AG09309 (cell line): ENCODE measurements around the gene OR8G1.
"Not testable (repeated sequence)": the region's sequence is repeated elsewhere in the genome, so short reads cannot be mapped to it uniquely, and the experiment has no call there.

Experiments used
- DNase-seq: peaks from one replicate; pipeline ENCODE4 v3.0.0-alpha.2; 2010; ENCODE audit warnings: low read depth
- H3K4me3 ChIP-seq: 2 replicates; pipeline ENCODE4 v1.5.1; 2011; ENCODE audit warnings: mild to moderate bottlenecking, low read depth, low read length, moderate library complexity; ENCODE audit not compliant: control insufficient read depth
- CTCF ChIP-seq: IDR thresholded peaks from 2 replicates; pipeline ENCODE4 v1.5.1; 2011; ENCODE audit warnings: mild to moderate bottlenecking, low read depth, low read length, inconsistent platforms; ENCODE audit not compliant: insufficient read depth, control insufficient read depth; ENCODE audit errors: missing control alignments

OR8G1 gene

GRCh38 chr11:124225471-124225870, 15.4 kb upstream of the OR8G1 start:
- DNase-seq: no peak
- no peak overlapping the region for H3K4me3 ChIP-seq
- no peak for TF ChIP-seq CTCF

DNA sequence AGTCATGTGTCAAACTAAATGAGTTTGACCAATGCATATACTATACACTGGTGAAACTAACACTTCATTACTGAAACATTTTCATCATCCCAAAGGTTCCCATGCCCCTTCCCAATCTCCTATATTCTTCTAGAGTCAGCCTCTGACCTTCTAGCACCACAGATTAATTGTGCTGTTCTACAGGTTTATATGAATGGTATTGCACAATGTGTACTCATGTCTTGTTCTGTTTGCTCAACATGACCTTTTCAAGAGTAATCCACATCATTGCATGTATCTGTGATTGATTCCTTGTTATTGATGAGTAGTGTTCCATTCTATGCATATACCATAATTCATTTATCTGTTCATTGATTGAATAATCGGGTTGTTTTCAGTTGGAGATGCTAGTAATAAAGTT, 7.5 kb upstream of the OR8G1 start:
- H3K4me3 ChIP-seq: no peak overlapping the region
- DNase-seq: no peak
- TF ChIP-seq CTCF: no peak

DNA sequence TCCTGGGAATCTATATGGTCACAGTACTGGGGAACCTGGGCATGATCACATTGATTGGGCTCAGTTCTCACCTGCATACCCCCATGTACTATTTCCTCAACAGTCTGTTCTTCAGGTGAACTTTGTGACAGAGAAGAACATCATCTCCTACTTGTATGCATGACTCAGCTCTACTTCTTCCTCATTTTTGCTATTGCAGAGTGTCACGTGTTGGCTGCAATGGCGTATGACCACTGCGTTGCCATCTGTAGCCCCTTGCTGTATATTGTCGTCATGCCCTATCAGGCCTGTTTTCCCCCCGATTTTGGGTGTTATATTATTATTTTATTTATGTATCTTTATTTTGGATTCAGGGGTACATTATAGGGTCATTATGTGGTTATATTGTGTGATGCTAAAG, 2.4 kb upstream of the OR8G1 start:
- no peak for TF ChIP-seq CTCF
- H3K4me3 ChIP-seq: no peak overlapping the region
- DNase-seq: no peak

DNA sequence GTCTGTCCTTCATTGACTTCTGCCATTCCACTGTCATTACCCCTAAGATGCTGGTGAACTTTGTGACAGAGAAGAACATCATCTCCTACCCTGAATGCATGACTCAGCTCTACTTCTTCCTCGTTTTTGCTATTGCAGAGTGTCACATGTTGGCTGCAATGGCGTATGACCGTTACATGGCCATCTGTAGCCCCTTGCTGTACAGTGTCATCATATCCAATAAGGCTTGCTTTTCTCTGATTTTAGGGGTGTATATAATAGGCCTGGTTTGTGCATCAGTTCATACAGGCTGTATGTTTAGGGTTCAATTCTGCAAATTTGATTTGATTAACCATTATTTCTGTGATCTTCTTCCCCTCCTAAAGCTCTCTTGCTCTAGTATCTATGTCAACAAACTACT, 9.0 kb downstream of the OR8G1 start:
- DNase-seq, H3K4me3 ChIP-seq: not testable (repeated sequence)

GRCh38 chr11:124256076-124256475, 15.2 kb downstream of the OR8G1 start, which contains the start of gene OR8G5:
Gene OR8G5 (plus strand): TSS chr11:124256376. CDS start chr11:124264932, 8,556 bp downstream.
- DNase-seq: no peak
- TF ChIP-seq CTCF: no peak
- H3K4me3 ChIP-seq: no peak within 1 kb of the TSS

DNA sequence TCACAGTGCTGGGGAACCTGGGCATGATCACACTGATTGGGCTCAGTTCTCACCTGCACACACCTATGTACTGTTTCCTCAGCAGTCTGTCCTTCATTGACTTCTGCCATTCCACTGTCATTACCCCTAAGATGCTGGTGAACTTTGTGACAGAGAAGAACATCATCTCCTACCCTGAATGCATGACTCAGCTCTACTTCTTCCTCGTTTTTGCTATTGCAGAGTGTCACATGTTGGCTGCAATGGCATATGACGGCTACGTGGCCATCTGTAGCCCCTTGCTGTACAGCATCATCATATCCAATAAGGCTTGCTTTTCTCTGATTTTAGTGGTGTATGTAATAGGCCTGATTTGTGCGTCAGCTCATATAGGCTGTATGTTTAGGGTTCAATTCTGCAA, 24.1 kb downstream of the OR8G1 start:
- H3K4me3 ChIP-seq, DNase-seq: not testable (repeated sequence)

DNA sequence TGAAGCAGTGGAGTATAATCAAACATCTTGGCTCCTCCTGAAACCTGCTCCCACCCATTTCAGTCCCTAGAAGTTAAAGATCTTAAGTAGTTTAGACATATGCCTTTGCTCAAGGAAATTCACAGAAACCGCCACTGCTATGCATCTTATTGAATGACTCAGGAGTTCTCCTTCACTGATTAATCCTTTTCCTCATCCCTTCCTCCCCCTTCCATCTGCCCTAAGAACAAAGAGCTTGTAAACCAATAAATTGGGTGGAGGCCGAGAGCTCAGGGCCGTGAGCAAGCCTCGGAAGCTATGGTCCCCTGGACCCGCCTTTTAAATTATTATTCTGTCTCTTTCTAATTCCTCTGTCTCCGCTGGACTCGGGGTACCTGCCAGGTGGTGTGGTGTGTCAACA, 30.0 kb downstream of the OR8G1 start:
- DNase-seq, H3K4me3 ChIP-seq: not testable (repeated sequence)

DNA sequence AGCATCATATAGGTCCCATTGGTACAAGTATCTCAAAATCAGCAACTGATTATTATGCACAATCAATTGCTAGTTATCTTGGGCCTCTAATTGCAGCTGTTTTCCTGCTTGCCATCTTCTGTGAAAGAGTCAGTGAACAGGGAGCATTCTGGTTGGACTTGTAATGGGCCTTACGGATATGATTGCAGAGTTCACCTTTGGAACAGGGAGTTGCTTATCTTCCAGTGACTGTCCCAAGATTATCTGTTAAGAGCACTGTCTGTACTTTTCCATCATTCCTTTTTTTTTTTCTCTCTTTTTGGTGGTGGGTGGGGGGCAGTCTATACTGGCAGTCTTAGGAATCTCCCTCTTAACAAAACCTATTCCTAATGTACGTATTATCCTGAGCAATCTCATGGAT, 33.1 kb downstream of the OR8G1 start:
- no peak for DNase-seq
- no peak for TF ChIP-seq CTCF
- H3K4me3 ChIP-seq: no peak overlapping the region

DNA sequence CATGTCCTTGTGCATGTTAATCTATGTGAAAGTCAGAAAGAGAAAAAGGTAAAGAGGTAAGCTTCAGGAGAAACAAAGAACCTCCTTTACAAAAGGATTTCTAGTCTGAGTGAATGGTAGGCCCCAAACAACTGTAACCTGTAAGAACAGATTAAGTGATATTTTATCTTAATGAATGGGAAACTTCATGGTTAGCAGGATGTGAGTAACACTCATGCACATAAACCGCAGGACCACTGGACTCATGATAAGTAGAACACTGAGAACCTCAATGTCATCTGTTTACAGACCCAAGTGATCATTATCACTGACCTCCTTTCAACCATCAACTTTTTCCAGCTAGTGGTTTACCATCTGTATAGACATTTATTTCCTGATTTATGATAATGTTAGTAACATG, 35.2 kb downstream of the OR8G1 start:
- DNase-seq: no peak
- H3K4me3 ChIP-seq: no peak overlapping the region
- no peak for TF ChIP-seq CTCF
